Measurements from ENCODE around the gene CXorf49.

DNA sequence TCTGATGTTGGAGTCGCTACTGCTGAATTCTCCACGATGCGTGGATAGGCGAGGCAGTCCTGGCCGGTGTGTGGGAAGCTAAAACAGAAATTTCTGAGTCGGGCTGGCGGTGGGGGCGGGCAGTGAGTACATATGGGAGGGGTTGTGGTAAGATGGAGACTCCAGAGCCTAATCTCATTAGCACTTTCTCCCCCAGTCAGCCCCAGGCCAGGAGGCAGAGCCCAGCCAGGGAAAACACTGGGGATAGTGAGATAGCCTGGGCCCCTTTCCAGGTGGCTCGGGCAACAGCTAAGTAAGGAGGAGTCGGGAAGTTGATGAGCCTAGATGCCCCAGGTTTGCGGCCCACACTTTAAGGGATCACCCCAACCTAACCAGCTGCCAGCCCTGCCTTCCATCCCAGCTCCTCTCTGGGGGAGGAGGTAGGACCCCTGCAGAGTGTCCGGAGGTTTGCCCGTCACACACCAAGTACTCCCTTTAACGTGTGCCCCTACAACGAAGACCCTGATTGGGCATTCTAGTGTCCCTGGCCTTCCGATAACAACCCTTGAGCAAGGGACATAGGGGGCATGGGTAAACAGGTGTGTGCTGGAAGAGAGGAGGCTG lies 53.1 kb downstream of the CXorf49 start:
- no peak for TF ChIP-seq POLR2A (IDR thresholded peaks at IDR 0.05; ENCODE audit: low read length)
- TF ChIP-seq GATA1 (IDR thresholded peaks at IDR 0.05; ENCODE audit: low read depth, low read length): no peak
